ENCODE measurements around the gene TASP1. TPM values are rescaled to one million over a fixed set of nuclear protein-coding genes. Genes with fewer than 3 reads are reported as not detected.
"Not testable (repeated sequence)": the region's sequence is repeated elsewhere in the genome, so short reads cannot be mapped to it uniquely, and the experiment has no call there.

TASP1 gene
- total RNA-seq, 1 donor from 2014 or later = 22.4 TPM

- Mint-ChIP-seq H3K36me3 (ENCODE audit: insufficient read depth) (no peaks in the 10 kb centered on the region), H3K9me3 (ENCODE audit: low read depth) (no peaks in the 10 kb centered on the region), H3K4me1 (ENCODE audit: low read depth) (peaks cover 4% of the 10 kb centered on the region), H3K27me3 (no peaks in the 10 kb centered on the region), H3K27ac (no peak overlapping the region), H3K4me3 (ENCODE audit: low read depth) (no peak overlapping the region)
- DNase-seq (ENCODE audit: low spot score, unreplicated experiment) = no peak
- no peak for TF ChIP-seq CTCF (IDR thresholded peaks at IDR 0.05; ENCODE audit: unreplicated experiment)
These were observed 9.8 kb upstream of the TASP1 start for GRCh38 chr20:13648291-13649228.

GRCh38 chr20:13644010-13644409 lies 5.3 kb upstream of the TASP1 start:
- DNase-seq (ENCODE audit: low spot score, unreplicated experiment) = no peak
- Mint-ChIP-seq H3K9me3 (ENCODE audit: low read depth) (no peaks in the 10 kb centered on the region), H3K27ac (no peak overlapping the region), H3K27me3 (peaks cover 13% of the 10 kb centered on the region), H3K4me3 (ENCODE audit: low read depth) (no peak overlapping the region), H3K4me1 (ENCODE audit: low read depth) (peaks cover 6% of the 10 kb centered on the region), H3K36me3 (ENCODE audit: insufficient read depth) (no peaks in the 10 kb centered on the region)
- TF ChIP-seq CTCF (IDR thresholded peaks at IDR 0.05; ENCODE audit: unreplicated experiment) = peak; percentile 26

GRCh38 chr20:13639150-13639497 lies 392 bp upstream of the TASP1 start:
- Mint-ChIP-seq H3K4me1 (ENCODE audit: low read depth) (peaks cover 18% of the 10 kb centered on the region), H3K4me3 (ENCODE audit: low read depth) (peak overlapping the region; percentile 91), H3K27ac (peak overlapping the region; percentile 95), H3K27me3 (peaks cover 13% of the 10 kb centered on the region), H3K9me3 (ENCODE audit: low read depth) (no peaks in the 10 kb centered on the region), H3K36me3 (ENCODE audit: insufficient read depth) (peaks cover 1% of the 10 kb centered on the region)
- DNase-seq (ENCODE audit: low spot score, unreplicated experiment) = no peak
- TF ChIP-seq CTCF (IDR thresholded peaks at IDR 0.05; ENCODE audit: unreplicated experiment) = no peak

GRCh38 chr20:13638162-13638495 lies 603 bp downstream of the TASP1 start:
- Mint-ChIP-seq H3K27me3 (peaks cover 13% of the 10 kb centered on the region), H3K9me3 (ENCODE audit: low read depth) (no peaks in the 10 kb centered on the region), H3K27ac (peak overlapping the region; percentile 95), H3K4me3 (ENCODE audit: low read depth) (peak overlapping the region; percentile 91), H3K36me3 (ENCODE audit: insufficient read depth) (peaks cover 3% of the 10 kb centered on the region), H3K4me1 (ENCODE audit: low read depth) (peaks cover 14% of the 10 kb centered on the region)
- no peak for DNase-seq (ENCODE audit: low spot score, unreplicated experiment)
- TF ChIP-seq CTCF (IDR thresholded peaks at IDR 0.05; ENCODE audit: unreplicated experiment) = no peak

- Mint-ChIP-seq H3K36me3 (ENCODE audit: insufficient read depth) (peaks cover 4% of the 10 kb centered on the region), H3K4me3 (ENCODE audit: low read depth) (no peak overlapping the region), H3K9me3 (ENCODE audit: low read depth) (no peaks in the 10 kb centered on the region), H3K27me3 (no peaks in the 10 kb centered on the region), H3K27ac (no peak overlapping the region), H3K4me1 (ENCODE audit: low read depth) (peaks cover 10% of the 10 kb centered on the region)
- TF ChIP-seq CTCF (IDR thresholded peaks at IDR 0.05; ENCODE audit: unreplicated experiment) = no peak
- no peak for DNase-seq (ENCODE audit: low spot score, unreplicated experiment)
These were observed 6.3 kb downstream of the TASP1 start for GRCh38 chr20:13632431-13632830.

- not testable (repeated sequence) for H3K27me3 Mint-ChIP-seq; H3K36me3 Mint-ChIP-seq (ENCODE audit: insufficient read depth); H3K4me3 Mint-ChIP-seq (ENCODE audit: low read depth); H3K27ac Mint-ChIP-seq; H3K4me1 Mint-ChIP-seq (ENCODE audit: low read depth); H3K9me3 Mint-ChIP-seq (ENCODE audit: low read depth); DNase-seq (ENCODE audit: low spot score, unreplicated experiment)
These were observed 11.2 kb downstream of the TASP1 start for GRCh38 chr20:13627525-13627924.

Measured in progenitor cell of endocrine pancreas (in vitro differentiated cells).